H1 (cell line): ENCODE results near the gene EBLN2. TPM values are rescaled to one million over a fixed set of nuclear protein-coding genes. Genes with fewer than 3 reads are reported as not detected.

Experiments used
- KDM4A ChIP-seq: IDR thresholded peaks from one replicate; pipeline ENCODE4 v1.7.1; 2012; ENCODE audit warnings: low read depth, mild to moderate bottlenecking, moderate library complexity, low read length, inconsistent platforms; ENCODE audit not compliant: severe bottlenecking
- polyA plus RNA-seq, 7 experiments: library from polyadenylated mRNA; depleted of rRNA in 3 of 7; stranded (reverse) in 5 of 7; unstranded in 2 of 7; fragments of >200 nt in 5 of 7; fragments of 200-250 nt in 2 of 7; gene quantifications; 1 replicate in 5 of 7; 2 replicates in 1 of 7; 4 replicates in 1 of 7; pipeline versions ENCODE4 v1.2.1 to v1.2.3, GENCODE V29; 2011 to 2013; ENCODE audit warnings: missing spikeins in 2 of 7, mixed read lengths in 2 of 7
- total RNA-seq: library from RNA; stranded (reverse); fragmentation: NEBNext Ultra II Directional; extraction: Animal tissue kit (Norgen Biotek cat#: 25700); gene quantifications from 2 replicates; pipeline ENCODE4 v1.2.1, GENCODE V29; 2021

EBLN2 gene
- total and polyA plus RNA-seq, 2 of the 8 experiments (the other 6 are each of a cell fraction or from before 2014, with no cell fraction given): 1.9 to 3.8 TPM

- no peak for TF ChIP-seq KDM4A
Observed at GRCh38 chr3:73036694-73037591, 24.5 kb upstream of the EBLN2 start (continued).
